Hypothalamus (tissue), 51 donors: ENCODE results near the gene CAMK2A.

Experiments used
- DNase-seq, 51 donors: peaks; one replicate each; lab custom pipeline; 2025; lab: John Stamatoyannopoulos, UW

Gene CAMK2A

GRCh38 chr5:150178262-150178661 is 111.3 kb downstream of the CAMK2A start:
- no peak for DNase-seq

- DNase-seq = no peak
These were observed 111.9 kb downstream of the CAMK2A start for GRCh38 chr5:150177721-150178120.

- no peak for DNase-seq
These were observed 112.7 kb downstream of the CAMK2A start for GRCh38 chr5:150176745-150177477.

GRCh38 chr5:150175536-150175935 is 114.0 kb downstream of the CAMK2A start:
- DNase-seq = no peak

GRCh38 chr5:150175076-150175475 is 114.5 kb downstream of the CAMK2A start:
- DNase-seq = no peak

GRCh38 chr5:150174285-150174684 is 115.3 kb downstream of the CAMK2A start:
- DNase-seq = no peak

- no peak for DNase-seq
These were observed 116.4 kb downstream of the CAMK2A start for GRCh38 chr5:150173161-150173560.

- DNase-seq = no peak
These were observed 117.0 kb downstream of the CAMK2A start for GRCh38 chr5:150172556-150172955.

- no peak for DNase-seq
These were observed 117.4 kb downstream of the CAMK2A start for GRCh38 chr5:150172145-150172544.
